HG03575 (cell line): ENCODE measurements around the gene PRAMEF10.
"Not testable (repeated sequence)": the region's sequence is repeated elsewhere in the genome, so short reads cannot be mapped to it uniquely, and the experiment has no call there.

ENCODE experiments used
- ATAC-seq: cut with Tn5 transposase; IDR thresholded peaks from one replicate; pipeline ENCODE4 v1.9.1; 2021; ENCODE audit not compliant: unreplicated experiment, insufficient number of reproducible peaks, low FRiP score; ENCODE audit errors: extremely low read depth

Gene PRAMEF10

GRCh38 chr1:12898170-12898569 is at the start of gene PRAMEF10:
TSS of gene PRAMEF10 (minus strand) at chr1:12898270. CDS start at chr1:12895847, 2,423 bp downstream.
- not testable (repeated sequence) for ATAC-seq

DNA sequence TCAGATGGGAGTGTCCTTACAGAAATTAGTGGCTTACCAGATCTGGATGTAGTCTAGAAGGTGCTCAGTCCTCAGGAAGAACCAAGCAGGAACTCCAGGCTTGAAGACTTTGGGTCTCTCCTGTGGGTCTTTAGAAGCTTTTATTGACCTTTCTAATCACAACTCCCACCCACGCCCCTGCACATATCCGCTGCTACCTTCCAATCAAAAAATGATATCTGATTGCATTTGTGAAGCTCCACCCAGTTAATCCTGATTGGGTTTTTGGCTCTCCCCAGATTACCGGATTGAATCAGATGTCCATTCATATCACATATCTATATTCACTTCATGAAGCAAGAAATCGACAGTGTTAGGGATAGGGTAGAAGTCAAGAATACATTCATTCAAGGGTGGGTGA is 49.4 kb upstream of the PRAMEF10 start, which contains the start of gene PRAMEF6:
PRAMEF6 (minus strand) TSS at position 101 of the 400 bp plus-strand sequence. CDS start 5,062 bp downstream, outside the sequence.
- not testable (repeated sequence) for ATAC-seq

GRCh38 chr1:12924368-12924767 is 26.3 kb upstream of the PRAMEF10 start:
- ATAC-seq, result not testable (repeated sequence)

- ATAC-seq, result not testable (repeated sequence)
Observed at GRCh38 chr1:12921749-12922148, 23.7 kb upstream of the PRAMEF10 start.

- ATAC-seq, result not testable (repeated sequence)
Observed at GRCh38 chr1:12916310-12916709, 18.2 kb upstream of the PRAMEF10 start, which contains the start of gene PRAMEF7. TSS of gene PRAMEF7 (plus strand) at chr1:12916610. CDS start at chr1:12917693, 1,083 bp downstream.

DNA sequence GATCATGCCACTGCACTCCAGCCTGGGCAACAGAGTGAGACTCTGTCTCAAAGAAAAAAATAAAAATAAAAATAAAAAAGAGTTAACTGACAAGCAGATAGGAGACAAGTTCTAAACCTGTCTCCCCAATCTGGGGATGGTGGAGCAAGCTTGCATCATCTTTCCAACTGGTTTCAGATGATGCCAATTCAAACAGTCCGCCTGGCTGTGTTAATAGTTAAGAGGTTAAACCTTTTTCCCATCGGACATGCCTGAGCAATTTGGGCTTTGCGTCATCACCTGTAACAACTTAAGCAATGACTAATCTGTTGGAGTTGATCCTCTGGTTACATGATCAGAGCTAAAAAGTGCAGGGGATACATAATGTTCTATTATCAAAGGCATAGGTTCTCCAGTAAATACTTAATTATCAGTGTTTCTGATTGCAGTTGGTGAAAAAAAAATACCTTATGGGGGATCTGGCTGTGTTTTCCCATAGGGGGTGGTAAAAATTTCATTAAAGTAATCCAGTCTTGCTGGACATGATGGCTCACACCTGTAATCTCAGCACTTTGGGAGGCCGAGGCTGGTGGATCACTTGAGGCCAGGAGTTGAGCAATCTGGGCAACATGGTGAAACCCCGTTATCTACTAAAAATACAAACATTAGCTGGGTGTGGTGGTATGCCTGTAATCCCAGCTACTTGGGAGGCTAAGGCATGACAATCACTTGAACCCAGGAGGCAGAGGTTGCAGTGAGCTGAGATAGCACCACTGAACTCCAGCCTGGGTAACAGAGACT is 5.9 kb upstream of the PRAMEF10 start:
- not testable (repeated sequence) for ATAC-seq

DNA sequence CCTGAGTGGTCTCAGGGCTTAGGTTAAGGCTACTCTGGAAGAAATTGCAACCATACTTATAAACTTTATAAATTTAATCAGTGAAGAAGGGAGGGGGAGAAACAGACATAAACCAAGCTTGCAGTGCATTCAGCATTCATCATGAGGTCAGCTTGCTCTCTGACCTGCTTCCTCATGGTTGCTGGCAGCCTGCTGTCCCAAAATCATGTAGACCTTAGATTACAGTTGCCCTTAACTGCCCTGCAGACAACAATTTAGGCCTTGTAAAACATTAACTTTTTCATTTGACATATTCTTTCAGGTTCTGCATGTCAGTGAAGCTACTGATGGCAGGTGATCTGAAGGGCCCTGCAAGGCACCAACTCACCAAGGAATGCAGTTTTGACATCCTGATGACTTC is 1.1 kb upstream of the PRAMEF10 start:
- ATAC-seq, result not testable (repeated sequence)

DNA sequence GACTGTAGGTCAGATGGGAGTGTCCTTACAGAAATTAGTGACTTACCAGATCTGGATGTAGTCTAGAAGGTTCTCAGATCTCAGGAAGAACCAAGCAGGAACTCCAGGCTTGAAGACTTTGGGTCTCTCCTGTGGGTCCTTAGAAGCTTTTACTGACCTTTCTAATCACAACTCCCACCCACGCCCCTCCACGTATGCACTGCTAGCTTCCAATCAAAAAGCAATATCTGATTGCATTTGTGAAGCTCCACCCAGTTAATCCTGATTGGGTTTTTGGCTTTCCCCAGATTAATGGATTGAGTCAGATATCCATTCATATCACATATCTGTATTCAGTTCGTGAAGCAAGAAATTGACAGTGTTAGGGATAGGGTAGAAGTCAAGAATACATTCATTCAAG is 12.0 kb downstream of the PRAMEF10 start, which contains the start of gene PRAMEF4:
PRAMEF4 (minus strand) TSS at position 101 of the 400 bp plus-strand sequence. CDS start 2,807 bp downstream, outside the sequence.
- ATAC-seq, result not testable (repeated sequence)

DNA sequence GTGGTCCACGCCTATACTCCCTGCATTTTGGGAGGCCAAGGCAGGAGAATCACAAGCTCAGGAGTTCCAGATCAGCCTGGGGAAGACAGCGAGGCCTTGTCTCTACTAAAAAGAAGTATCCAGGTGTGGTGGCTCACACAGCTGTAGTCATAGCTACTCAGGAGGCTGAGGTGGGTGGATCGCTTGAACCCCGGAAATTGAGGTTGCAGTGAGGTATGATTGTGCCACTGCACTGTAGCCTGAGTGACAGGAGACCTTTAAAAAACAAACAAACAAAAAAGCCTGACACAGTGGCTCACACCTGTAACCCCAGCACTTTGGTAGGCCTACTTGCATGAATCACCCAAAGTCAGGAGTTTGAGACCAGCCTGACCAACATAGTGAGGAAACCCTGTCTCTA is 19.6 kb downstream of the PRAMEF10 start:
- ATAC-seq, result not testable (repeated sequence)

DNA sequence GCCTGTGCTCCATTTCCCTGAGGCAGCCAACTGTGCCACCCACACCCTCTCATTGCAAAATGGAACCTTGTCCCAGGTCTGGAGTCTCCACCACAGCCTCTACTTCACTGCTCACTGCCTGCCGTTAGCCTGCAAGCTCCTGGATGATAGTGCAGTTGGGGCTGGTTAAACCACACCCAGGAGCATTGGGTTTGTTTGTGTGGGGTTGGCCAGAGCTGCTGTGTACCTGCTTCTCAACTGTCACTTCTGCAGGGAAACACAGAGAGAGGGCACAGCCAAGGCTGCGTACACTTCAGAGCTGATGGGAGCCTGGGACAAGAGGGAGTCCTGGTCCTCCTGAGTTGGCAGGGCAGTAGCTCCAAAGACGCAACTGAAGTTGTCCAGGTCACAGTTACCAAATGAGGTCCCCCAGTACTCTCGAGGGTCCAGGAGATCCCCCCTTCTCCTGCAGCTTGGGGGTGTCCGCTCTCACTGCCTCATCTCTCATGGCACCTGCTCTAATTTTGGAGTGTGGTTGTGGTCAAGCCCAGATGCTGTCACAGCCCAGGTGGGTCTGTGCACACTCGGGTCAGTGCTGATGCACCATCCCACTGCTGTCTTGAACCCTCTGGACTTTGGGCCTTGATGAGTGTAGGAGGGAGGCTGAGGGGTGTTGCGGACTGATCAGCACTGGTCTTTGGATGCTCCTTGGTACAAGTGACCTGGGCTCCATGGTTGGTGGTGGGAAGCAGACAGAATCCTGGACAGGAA is 34.8 kb downstream of the PRAMEF10 start:
- ATAC-seq, result not testable (repeated sequence)

DNA sequence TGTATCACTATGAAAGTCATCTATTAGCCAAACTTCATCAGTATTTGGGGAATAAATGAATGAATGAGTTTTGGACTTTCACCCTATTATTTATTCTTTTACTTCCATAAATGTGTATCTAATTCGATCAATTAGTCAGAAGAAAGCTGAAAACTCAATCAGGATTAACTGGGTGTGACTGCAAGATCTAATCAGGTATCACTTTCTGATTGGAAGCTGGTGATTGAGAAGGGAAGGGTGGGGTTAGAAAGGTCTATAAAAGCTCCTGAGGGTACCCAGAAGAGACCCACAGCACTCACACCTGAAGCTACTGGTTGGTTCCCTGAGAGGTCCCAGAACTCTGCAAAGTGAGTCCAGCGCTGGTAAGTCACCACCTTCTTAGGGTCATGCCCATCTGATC is 41.3 kb downstream of the PRAMEF10 start, which contains the start of gene PRAMEF2:
PRAMEF2 (plus strand) TSS at position 301 of the 400 bp plus-strand sequence. CDS start 1,924 bp downstream, outside the sequence.
- ATAC-seq, result not testable (repeated sequence)

DNA sequence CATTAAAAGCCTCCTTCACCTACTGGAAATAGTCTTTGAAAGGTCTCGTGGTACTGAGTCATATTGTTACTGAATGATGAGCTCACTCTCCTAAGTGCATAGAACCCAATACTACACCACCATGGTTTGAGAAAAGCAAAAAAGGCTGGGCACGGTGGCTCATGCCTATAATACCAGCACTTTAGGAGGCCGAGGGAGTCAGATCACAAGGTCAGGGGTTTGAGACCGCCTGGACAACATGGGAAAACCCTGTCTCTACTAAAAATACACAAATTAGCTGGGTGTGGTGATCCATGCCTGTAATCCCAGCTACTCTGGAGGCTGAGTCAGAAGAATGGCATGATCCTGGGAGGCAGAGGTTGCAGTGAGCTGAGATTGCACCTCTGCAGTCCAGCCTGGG is 46.3 kb downstream of the PRAMEF10 start:
- no peak for ATAC-seq

DNA sequence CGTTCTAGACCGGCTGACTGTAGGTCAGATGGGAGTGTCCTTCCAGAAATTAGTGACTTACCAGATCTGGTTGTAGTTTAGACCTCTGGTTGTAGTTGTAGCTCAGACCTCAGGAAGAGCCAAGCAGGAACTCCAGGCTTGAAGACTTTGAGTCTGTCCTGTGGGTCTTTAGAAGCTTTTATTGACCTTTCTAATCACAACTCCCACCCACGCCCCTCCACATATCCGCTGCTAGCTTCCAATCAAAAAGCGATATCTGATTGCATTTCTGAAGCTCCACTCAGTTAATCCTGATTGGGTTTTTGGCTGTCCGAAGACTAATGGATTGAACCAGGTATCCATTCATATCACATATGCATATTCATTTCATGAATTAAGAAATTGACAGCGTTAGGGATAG is 49.5 kb downstream of the PRAMEF10 start, which contains the start of gene HNRNPCL1:
HNRNPCL1 (minus strand) TSS at position 101 of the 400 bp plus-strand sequence. CDS start 431 bp downstream, outside the sequence.
- not testable (repeated sequence) for ATAC-seq
